NT2/D1 (cell line): Measurements from ENCODE around the gene FNBP1L.

Experiments used
- SUZ12 ChIP-seq: IDR thresholded peaks from 2 replicates; pipeline ENCODE4 v1.6.1; 2011; ENCODE audit not compliant: insufficient read length, insufficient read depth; ENCODE audit errors: extremely low read depth
- YY1 ChIP-seq: IDR thresholded peaks from 2 replicates; pipeline ENCODE4 v1.6.1; 2011; ENCODE audit not compliant: insufficient read length, insufficient read depth
- ZNF274 ChIP-seq: IDR thresholded peaks from 2 replicates; pipeline ENCODE4 v1.6.1; 2011; ENCODE audit warnings: mild to moderate bottlenecking, low read depth, low read length

- TF ChIP-seq ZNF274: no peak
- no peak for TF ChIP-seq SUZ12
- no peak for TF ChIP-seq YY1
Measured at GRCh38 chr1:93483606-93484005, 35.7 kb downstream of the FNBP1L start.
